HG02571 (cell line): ENCODE data around the gene PRKAA1.

ENCODE experiments used
- ATAC-seq: cut with Tn5 transposase; IDR thresholded peaks from one replicate; pipeline ENCODE4 v1.9.1; 2021; ENCODE audit warnings: mild to moderate bottlenecking, moderate library complexity; ENCODE audit not compliant: unreplicated experiment

PRKAA1 gene

GRCh38 chr5:40781843-40782409 lies 16.2 kb downstream of the PRKAA1 start:
- no peak for ATAC-seq

- ATAC-seq: no peak
Measured at GRCh38 chr5:40780858-40781257, 17.3 kb downstream of the PRKAA1 start.

GRCh38 chr5:40780199-40780598 lies 18.0 kb downstream of the PRKAA1 start:
- ATAC-seq: no peak

GRCh38 chr5:40779561-40779960 lies 18.6 kb downstream of the PRKAA1 start:
- no peak for ATAC-seq

GRCh38 chr5:40778133-40778532 lies 20.0 kb downstream of the PRKAA1 start:
- no peak for ATAC-seq

GRCh38 chr5:40776658-40776977 lies 21.6 kb downstream of the PRKAA1 start:
- ATAC-seq: no peak

GRCh38 chr5:40775846-40776657 lies 22.1 kb downstream of the PRKAA1 start:
- ATAC-seq: no peak

- ATAC-seq: no peak
Measured at GRCh38 chr5:40775085-40775845, 22.9 kb downstream of the PRKAA1 start.

GRCh38 chr5:40774623-40775022 lies 23.6 kb downstream of the PRKAA1 start:
- no peak for ATAC-seq

GRCh38 chr5:40770764-40771163 lies 27.4 kb downstream of the PRKAA1 start:
- ATAC-seq: no peak

- no peak for ATAC-seq
Measured at GRCh38 chr5:40762705-40763104, 35.5 kb downstream of the PRKAA1 start.

GRCh38 chr5:40757400-40757799 lies 40.8 kb downstream of the PRKAA1 start:
- no peak for ATAC-seq

- peak; percentile 88 for ATAC-seq
Measured at GRCh38 chr5:40755407-40756365, 42.5 kb downstream of the PRKAA1 start, which contains the start of gene TTC33. Gene TTC33, minus strand, starts transcription at chr5:40755961. Its CDS starts 8,943 bp downstream, at chr5:40747018.

GRCh38 chr5:40755093-40755406 lies 43.1 kb downstream of the PRKAA1 start:
- peak; percentile 76 for ATAC-seq

GRCh38 chr5:40754381-40755092 lies 43.6 kb downstream of the PRKAA1 start:
- ATAC-seq: no peak

GRCh38 chr5:40746703-40747102 lies 51.5 kb downstream of the PRKAA1 start:
- no peak for ATAC-seq

GRCh38 chr5:40743771-40744170 lies 54.4 kb downstream of the PRKAA1 start:
- no peak for ATAC-seq

- no peak for ATAC-seq
Measured at GRCh38 chr5:40738502-40738901, 59.7 kb downstream of the PRKAA1 start.

GRCh38 chr5:40736103-40736875 lies 61.9 kb downstream of the PRKAA1 start:
- peak; percentile 51 for ATAC-seq
